Fibroblast of lung (primary cell): ENCODE measurements around the gene ARID3A.

ENCODE experiments used
- EZH2 ChIP-seq: IDR thresholded peaks from 2 replicates; pipeline ENCODE4 v1.5.1; 2012; ENCODE audit warnings: low read length, control low read depth, mild to moderate bottlenecking; ENCODE audit errors: missing control alignments
- TF ChIP-seq, protein P1 (sequence below), 2 donors: IDR thresholded peaks in 1 of 2; conservative IDR thresholded peaks in 1 of 2; 1 replicate in 1 of 2; 2 replicates in 1 of 2; pipeline ENCODE4 v1.5.1; 2011 to 2012; ENCODE audit warnings: low read length in 2 of 2, control low read depth in 1 of 2, inconsistent platforms in 1 of 2, low read depth in 1 of 2, mild to moderate bottlenecking in 1 of 2

DNA sequence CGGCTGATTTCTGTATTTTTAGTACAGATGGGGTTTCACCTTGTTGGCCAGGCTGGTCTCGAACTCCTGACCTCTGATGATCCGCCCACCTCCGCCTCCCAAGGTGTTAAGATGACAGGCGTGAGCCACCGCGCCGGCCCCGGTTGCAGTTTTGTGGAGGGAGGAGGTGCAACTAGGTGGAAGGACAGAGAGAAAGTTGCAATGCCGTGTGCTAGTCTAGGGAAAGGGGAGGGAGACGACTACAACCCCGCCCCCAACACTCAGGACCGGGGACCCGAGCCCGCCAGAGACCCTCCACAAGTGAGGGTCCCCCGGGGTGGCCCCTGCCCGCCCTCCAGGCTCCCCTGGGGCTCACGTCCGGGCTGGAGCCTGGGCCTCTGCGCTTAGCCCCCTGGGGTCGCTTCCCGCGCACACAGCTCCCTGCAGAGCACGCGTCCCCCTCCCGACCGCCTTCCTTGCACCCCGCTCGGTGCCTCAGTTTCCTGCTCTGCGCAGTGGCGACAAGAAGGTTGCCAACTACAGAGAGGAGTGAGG lies 1.2 kb upstream of the ARID3A start:
- TF ChIP-seq, protein P1, sequence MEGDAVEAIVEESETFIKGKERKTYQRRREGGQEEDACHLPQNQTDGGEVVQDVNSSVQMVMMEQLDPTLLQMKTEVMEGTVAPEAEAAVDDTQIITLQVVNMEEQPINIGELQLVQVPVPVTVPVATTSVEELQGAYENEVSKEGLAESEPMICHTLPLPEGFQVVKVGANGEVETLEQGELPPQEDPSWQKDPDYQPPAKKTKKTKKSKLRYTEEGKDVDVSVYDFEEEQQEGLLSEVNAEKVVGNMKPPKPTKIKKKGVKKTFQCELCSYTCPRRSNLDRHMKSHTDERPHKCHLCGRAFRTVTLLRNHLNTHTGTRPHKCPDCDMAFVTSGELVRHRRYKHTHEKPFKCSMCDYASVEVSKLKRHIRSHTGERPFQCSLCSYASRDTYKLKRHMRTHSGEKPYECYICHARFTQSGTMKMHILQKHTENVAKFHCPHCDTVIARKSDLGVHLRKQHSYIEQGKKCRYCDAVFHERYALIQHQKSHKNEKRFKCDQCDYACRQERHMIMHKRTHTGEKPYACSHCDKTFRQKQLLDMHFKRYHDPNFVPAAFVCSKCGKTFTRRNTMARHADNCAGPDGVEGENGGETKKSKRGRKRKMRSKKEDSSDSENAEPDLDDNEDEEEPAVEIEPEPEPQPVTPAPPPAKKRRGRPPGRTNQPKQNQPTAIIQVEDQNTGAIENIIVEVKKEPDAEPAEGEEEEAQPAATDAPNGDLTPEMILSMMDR (conservative IDR thresholded peaks at IDR 0.05 in 1 of 2, IDR thresholded peaks at IDR 0.05 in 1 of 2; ENCODE audit: low read depth in 1 of 2, low read length in 2 of 2), result no peak
- TF ChIP-seq EZH2, result no peak
